H1 (cell line): ENCODE measurements around the gene RELT. TPM values are rescaled to one million over a fixed set of nuclear protein-coding genes. Genes with fewer than 3 reads are reported as not detected.

ENCODE experiments used
- CREB1 ChIP-seq: IDR thresholded peaks from 2 replicates; pipeline ENCODE4 v1.6.1; 2012; ENCODE audit warnings: inconsistent platforms
- CTCF ChIP-seq, 3 experiments: IDR thresholded peaks; 1 replicate in 2 of 3; 2 replicates in 1 of 3; pipeline versions ENCODE4 v1.5.1 to v1.6.1; 2011; ENCODE audit warnings: low read length in 3 of 3, mild to moderate bottlenecking in 3 of 3, inconsistent platforms in 2 of 3, low read depth in 1 of 3, moderate library complexity in 1 of 3; ENCODE audit not compliant: insufficient read depth in 1 of 3; ENCODE audit errors: control extremely low read depth in 1 of 3
- E2F6 ChIP-seq: IDR thresholded peaks from 2 replicates; pipeline ENCODE4 v1.6.1; 2012; ENCODE audit warnings: inconsistent platforms
- polyA plus RNA-seq, 7 experiments: library from polyadenylated mRNA; depleted of rRNA in 3 of 7; stranded (reverse) in 5 of 7; unstranded in 2 of 7; fragments of >200 nt in 5 of 7; fragments of 200-250 nt in 2 of 7; gene quantifications; 1 replicate in 5 of 7; 2 replicates in 1 of 7; 4 replicates in 1 of 7; pipeline versions ENCODE4 v1.2.1 to v1.2.3, GENCODE V29; 2011 to 2013; ENCODE audit warnings: missing spikeins in 2 of 7, mixed read lengths in 2 of 7
- total RNA-seq: library from RNA; stranded (reverse); fragmentation: NEBNext Ultra II Directional; extraction: Animal tissue kit (Norgen Biotek cat#: 25700); gene quantifications from 2 replicates; pipeline ENCODE4 v1.2.1, GENCODE V29; 2021

The RELT gene
- total and polyA plus RNA-seq, 2 of the 8 experiments (the other 6 are each of a cell fraction or from before 2014, with no cell fraction given) = 3.4 to 5.7 TPM

- TF ChIP-seq E2F6 = peak; percentile 35; the same call in 1 of the 2 replicates
- TF ChIP-seq CREB1 = 0 out of 2 replicates have a peak, but pooled peaks have one; percentile 13
- peak; percentile 89 to 99 (median 96) for TF ChIP-seq CTCF (IDR thresholded peaks at IDR 0.05; ENCODE audit: control extremely low read depth in 1 of 3, insufficient read depth in 1 of 3, low read depth in 1 of 3, low read length in 3 of 3)
These were observed 17.5 kb downstream of the RELT start (continued) for GRCh38 chr11:73393479-73394415.
